Measurements from ENCODE around the gene DHDDS. TPM values are rescaled to one million over a fixed set of nuclear protein-coding genes. Genes with fewer than 3 reads are reported as not detected.
A peak's percentile ranks its signal among the peaks of the same experiment; 100 is the strongest.

DHDDS gene
- total and polyA plus RNA-seq, 2 of the 13 experiments (the other 11 are each of a cell fraction or from before 2014, with no cell fraction given) = 18.9 to 28.3 TPM

DNA sequence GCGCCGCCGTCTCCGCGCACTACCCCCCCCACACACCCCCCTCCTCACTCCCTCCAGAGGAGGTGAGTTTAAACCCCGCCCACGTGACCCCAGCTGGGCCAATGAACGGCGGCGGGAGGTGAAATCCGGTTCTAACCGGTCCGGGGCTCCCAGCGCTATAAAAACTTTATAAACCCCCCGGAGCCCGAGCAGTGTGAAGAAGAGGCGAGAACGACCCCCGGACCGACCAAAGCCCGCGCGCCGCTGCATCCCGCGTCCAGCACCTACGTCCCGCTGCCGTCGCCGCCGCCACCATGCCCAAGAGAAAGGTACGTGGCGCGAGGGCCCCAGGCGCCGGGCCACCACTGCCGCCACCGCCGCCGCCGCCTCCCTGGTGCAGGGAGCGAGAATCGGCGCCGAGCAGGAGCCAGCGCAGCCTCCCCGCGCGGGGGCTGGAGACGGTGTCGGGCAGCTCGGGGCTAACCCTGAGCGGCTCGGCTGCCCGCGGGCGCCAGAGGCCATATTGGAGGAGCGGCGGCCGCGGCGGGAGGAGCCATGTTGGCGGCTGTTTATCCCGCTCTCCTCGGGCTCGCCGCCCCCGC is 40.3 kb downstream of the DHDDS start, which contains the start of gene HMGN2 (continued):
- TF ChIP-seq, protein P1, sequence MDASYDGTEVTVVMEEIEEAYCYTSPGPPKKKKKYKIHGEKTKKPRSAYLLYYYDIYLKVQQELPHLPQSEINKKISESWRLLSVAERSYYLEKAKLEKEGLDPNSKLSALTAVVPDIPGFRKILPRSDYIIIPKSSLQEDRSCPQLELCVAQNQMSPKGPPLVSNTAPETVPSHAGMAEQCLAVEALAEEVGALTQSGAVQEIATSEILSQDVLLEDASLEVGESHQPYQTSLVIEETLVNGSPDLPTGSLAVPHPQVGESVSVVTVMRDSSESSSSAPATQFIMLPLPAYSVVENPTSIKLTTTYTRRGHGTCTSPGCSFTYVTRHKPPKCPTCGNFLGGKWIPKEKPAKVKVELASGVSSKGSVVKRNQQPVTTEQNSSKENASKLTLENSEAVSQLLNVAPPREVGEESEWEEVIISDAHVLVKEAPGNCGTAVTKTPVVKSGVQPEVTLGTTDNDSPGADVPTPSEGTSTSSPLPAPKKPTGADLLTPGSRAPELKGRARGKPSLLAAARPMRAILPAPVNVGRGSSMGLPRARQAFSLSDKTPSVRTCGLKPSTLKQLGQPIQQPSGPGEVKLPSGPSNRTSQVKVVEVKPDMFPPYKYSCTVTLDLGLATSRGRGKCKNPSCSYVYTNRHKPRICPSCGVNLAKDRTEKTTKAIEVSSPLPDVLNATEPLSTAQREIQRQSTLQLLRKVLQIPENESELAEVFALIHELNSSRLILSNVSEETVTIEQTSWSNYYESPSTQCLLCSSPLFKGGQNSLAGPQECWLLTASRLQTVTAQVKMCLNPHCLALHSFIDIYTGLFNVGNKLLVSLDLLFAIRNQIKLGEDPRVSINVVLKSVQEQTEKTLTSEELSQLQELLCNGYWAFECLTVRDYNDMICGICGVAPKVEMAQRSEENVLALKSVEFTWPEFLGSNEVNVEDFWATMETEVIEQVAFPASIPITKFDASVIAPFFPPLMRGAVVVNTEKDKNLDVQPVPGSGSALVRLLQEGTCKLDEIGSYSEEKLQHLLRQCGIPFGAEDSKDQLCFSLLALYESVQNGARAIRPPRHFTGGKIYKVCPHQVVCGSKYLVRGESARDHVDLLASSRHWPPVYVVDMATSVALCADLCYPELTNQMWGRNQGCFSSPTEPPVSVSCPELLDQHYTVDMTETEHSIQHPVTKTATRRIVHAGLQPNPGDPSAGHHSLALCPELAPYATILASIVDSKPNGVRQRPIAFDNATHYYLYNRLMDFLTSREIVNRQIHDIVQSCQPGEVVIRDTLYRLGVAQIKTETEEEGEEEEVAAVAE (CRISPR knock-in tag; IDR thresholded peaks at IDR 0.05; ENCODE audit: borderline replicate concordance) = no peak
- TF ChIP-seq ZNF33A (CRISPR knock-in tag; IDR thresholded peaks at IDR 0.05; ENCODE audit: borderline replicate concordance) (no peak), HNF4A (CRISPR knock-in tag; IDR thresholded peaks at IDR 0.05) (no peak), GZF1 (CRISPR knock-in tag; IDR thresholded peaks at IDR 0.05) (no peak), NBN (conservative IDR thresholded peaks at IDR 0.05) (no peak), ZFP82 (CRISPR knock-in tag; IDR thresholded peaks at IDR 0.05; ENCODE audit: borderline replicate concordance) (no peak; the same call in 1 of the 2 replicates), YY1 (IDR thresholded peaks at IDR 0.05; ENCODE audit: insufficient read depth, insufficient replicate concordance, low read depth, low read length) (peak; percentile 93), SP1 (IDR thresholded peaks at IDR 0.05) (no peak), SP1 (CRISPR knock-in tag; IDR thresholded peaks at IDR 0.05) (no peak), TGIF2 (CRISPR knock-in tag; IDR thresholded peaks at IDR 0.05) (no peak; the same call in none of the 2 replicates), KDM5B (CRISPR knock-in tag; IDR thresholded peaks at IDR 0.05; ENCODE audit: borderline replicate concordance) (no peak), ZNF124 (CRISPR knock-in tag; IDR thresholded peaks at IDR 0.05) (no peak), RBM39 (IDR thresholded peaks at IDR 0.05; ENCODE audit: low read depth, low read length, poor library complexity, severe bottlenecking) (peak; percentile 74), ISX (CRISPR knock-in tag; conservative IDR thresholded peaks at IDR 0.05) (no peak), ZNF367 (CRISPR knock-in tag; IDR thresholded peaks at IDR 0.05; ENCODE audit: borderline replicate concordance) (no peak), TAF15 (IDR thresholded peaks at IDR 0.05; ENCODE audit: low read depth, low read length, poor library complexity, severe bottlenecking) (no peak)
- TF ChIP-seq, protein P2, sequence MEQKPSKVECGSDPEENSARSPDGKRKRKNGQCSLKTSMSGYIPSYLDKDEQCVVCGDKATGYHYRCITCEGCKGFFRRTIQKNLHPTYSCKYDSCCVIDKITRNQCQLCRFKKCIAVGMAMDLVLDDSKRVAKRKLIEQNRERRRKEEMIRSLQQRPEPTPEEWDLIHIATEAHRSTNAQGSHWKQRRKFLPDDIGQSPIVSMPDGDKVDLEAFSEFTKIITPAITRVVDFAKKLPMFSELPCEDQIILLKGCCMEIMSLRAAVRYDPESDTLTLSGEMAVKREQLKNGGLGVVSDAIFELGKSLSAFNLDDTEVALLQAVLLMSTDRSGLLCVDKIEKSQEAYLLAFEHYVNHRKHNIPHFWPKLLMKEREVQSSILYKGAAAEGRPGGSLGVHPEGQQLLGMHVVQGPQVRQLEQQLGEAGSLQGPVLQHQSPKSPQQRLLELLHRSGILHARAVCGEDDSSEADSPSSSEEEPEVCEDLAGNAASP (CRISPR knock-in tag; IDR thresholded peaks at IDR 0.05; ENCODE audit: borderline replicate concordance) = no peak
- TF ChIP-seq, protein P3, sequence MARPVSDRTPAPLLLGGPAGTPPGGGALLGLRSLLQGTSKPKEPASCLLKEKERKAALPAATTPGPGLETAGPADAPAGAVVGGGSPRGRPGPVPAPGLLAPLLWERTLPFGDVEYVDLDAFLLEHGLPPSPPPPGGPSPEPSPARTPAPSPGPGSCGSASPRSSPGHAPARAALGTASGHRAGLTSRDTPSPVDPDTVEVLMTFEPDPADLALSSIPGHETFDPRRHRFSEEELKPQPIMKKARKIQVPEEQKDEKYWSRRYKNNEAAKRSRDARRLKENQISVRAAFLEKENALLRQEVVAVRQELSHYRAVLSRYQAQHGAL (CRISPR knock-in tag; IDR thresholded peaks at IDR 0.05; ENCODE audit: not compliant biosample characterization) = peak; percentile 29
- TF ChIP-seq, protein P4, sequence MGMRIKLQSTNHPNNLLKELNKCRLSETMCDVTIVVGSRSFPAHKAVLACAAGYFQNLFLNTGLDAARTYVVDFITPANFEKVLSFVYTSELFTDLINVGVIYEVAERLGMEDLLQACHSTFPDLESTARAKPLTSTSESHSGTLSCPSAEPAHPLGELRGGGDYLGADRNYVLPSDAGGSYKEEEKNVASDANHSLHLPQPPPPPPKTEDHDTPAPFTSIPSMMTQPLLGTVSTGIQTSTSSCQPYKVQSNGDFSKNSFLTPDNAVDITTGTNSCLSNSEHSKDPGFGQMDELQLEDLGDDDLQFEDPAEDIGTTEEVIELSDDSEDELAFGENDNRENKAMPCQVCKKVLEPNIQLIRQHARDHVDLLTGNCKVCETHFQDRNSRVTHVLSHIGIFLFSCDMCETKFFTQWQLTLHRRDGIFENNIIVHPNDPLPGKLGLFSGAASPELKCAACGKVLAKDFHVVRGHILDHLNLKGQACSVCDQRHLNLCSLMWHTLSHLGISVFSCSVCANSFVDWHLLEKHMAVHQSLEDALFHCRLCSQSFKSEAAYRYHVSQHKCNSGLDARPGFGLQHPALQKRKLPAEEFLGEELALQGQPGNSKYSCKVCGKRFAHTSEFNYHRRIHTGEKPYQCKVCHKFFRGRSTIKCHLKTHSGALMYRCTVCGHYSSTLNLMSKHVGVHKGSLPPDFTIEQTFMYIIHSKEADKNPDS (CRISPR knock-in tag; IDR thresholded peaks at IDR 0.05) = no peak
- TF ChIP-seq, protein P5, sequence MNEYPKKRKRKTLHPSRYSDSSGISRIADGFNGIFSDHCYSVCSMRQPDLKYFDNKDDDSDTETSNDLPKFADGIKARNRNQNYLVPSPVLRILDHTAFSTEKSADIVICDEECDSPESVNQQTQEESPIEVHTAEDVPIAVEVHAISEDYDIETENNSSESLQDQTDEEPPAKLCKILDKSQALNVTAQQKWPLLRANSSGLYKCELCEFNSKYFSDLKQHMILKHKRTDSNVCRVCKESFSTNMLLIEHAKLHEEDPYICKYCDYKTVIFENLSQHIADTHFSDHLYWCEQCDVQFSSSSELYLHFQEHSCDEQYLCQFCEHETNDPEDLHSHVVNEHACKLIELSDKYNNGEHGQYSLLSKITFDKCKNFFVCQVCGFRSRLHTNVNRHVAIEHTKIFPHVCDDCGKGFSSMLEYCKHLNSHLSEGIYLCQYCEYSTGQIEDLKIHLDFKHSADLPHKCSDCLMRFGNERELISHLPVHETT (CRISPR knock-in tag; conservative IDR thresholded peaks at IDR 0.05) = no peak
